Tibial nerve (tissue), 4 donors: Measurements from ENCODE around the gene RAB5A. TPM values are rescaled to one million over a fixed set of nuclear protein-coding genes. Genes with fewer than 3 reads are reported as not detected.

Experiments
- DNase-seq, 2 donors: peaks; one replicate each; pipeline ENCODE4 v3.0.0-alpha.2; 2019; ENCODE audit warnings: low spot score in 2 of 2
- H3K27ac ChIP-seq, 4 donors: fragments of 200-600 bp; sonication (generic) in 3 of 4; one replicate each; pipeline ENCODE4 v1.5.1; 2017 to 2019; ENCODE audit warnings: mild to moderate bottlenecking in 1 of 4
- H3K27me3 ChIP-seq, 2 donors: fragments of 200-600 bp; sonication (generic) in 1 of 2; one replicate each; pipeline versions ENCODE4 v1.5.1 to v1.6.0; 2017 to 2019
- H3K36me3 ChIP-seq, 3 donors: fragments of 200-600 bp; sonication (generic); one replicate each; pipeline ENCODE4 v1.5.1; 2018 to 2019
- H3K4me1 ChIP-seq, 4 donors: fragments of 200-600 bp; sonication (generic) in 3 of 4; one replicate each; pipeline ENCODE4 v1.5.1; 2017 to 2019
- H3K4me3 ChIP-seq, 4 donors: fragments of 200-600 bp; sonication (generic) in 3 of 4; one replicate each; pipeline ENCODE4 v1.5.1; 2017 to 2019; ENCODE audit warnings: mild to moderate bottlenecking in 1 of 4, moderate library complexity in 1 of 4
- H3K9me3 ChIP-seq, 4 donors: fragments of 200-600 bp; sonication (generic) in 3 of 4; one replicate each; pipeline ENCODE4 v1.5.1; 2017 to 2019
- CTCF ChIP-seq, 5 experiments: fragments of 200-600 bp in 3 of 5; fragments of 450-650 bp in 2 of 5; sonication (generic) in 3 of 5; IDR thresholded peaks; one replicate each; pipeline ENCODE4 v1.5.1; 2016 to 2019; ENCODE audit warnings: antibody characterized with exemption in 5 of 5, mild to moderate bottlenecking in 3 of 5, moderate library complexity in 2 of 5
- EP300 ChIP-seq, 2 donors: sonication (generic); formaldehyde crosslinking; IDR thresholded peaks; one replicate each; pipeline ENCODE4 v1.6.1; 2017; ENCODE audit warnings: antibody characterized with exemption in 2 of 2, mild to moderate bottlenecking in 1 of 2
- POLR2A ChIP-seq, 2 donors: fragments of 450-650 bp; IDR thresholded peaks; one replicate each; pipeline ENCODE4 v1.6.1; 2017; ENCODE audit warnings: antibody characterized with exemption in 2 of 2, mild to moderate bottlenecking in 2 of 2, moderate library complexity in 2 of 2
- WGBS, 2 donors: methylation state at CpG; one replicate each; pipeline ENCODE4 v1.1.5; 2018; 5-methylcytosine and 5-hydroxymethylcytosine counted together
- total RNA-seq, 4 donors: library from RNA; depleted of rRNA; stranded (reverse); fragments of >200 nt; gene quantifications; one replicate each; pipeline ENCODE4 v1.1.0, GENCODE V29; 2016

The RAB5A gene
- total RNA-seq, 4 donors from 2014 or later, result 47.7 to 83.0 (median 53.2) TPM

- no peaks in the 10 kb centered on the region for H3K4me1 ChIP-seq
- H3K36me3 ChIP-seq, result no peaks in the 10 kb centered on the region
- DNase-seq, result no peak
- 67 to 78% methylated on average over 7 of the region's 7 CpGs for WGBS, 2 donors
- H3K4me3 ChIP-seq, result no peak overlapping the region
- no peaks in the 10 kb centered on the region for H3K9me3 ChIP-seq
- TF ChIP-seq EP300 (IDR thresholded peaks at IDR 0.05), result no peak
- TF ChIP-seq CTCF (IDR thresholded peaks at IDR 0.05), result no peak
- TF ChIP-seq POLR2A (IDR thresholded peaks at IDR 0.05), result no peak
- no peak overlapping the region for H3K27ac ChIP-seq
- no peaks in the 10 kb centered on the region for H3K27me3 ChIP-seq
These were observed 9.2 kb upstream of the RAB5A start for GRCh38 chr3:19937459-19938294.

- Histone ChIP-seq H3K36me3 (no peaks in the 10 kb centered on the region), H3K27ac (no peak overlapping the region), H3K4me1 (no peaks in the 10 kb centered on the region), H3K4me3 (no peak overlapping the region), H3K9me3 (no peaks in the 10 kb centered on the region), H3K27me3 (no peaks in the 10 kb centered on the region)
- no peak for TF ChIP-seq EP300 (IDR thresholded peaks at IDR 0.05)
- no peak for TF ChIP-seq POLR2A (IDR thresholded peaks at IDR 0.05)
- no peak for TF ChIP-seq CTCF (IDR thresholded peaks at IDR 0.05)
- 84 to 87% methylated on average over 1 of the region's 1 CpG for WGBS, 2 donors
- DNase-seq, result no peak
These were observed 8.6 kb upstream of the RAB5A start for GRCh38 chr3:19938295-19938627.

- H3K27me3 ChIP-seq, result no peaks in the 10 kb centered on the region
- H3K9me3 ChIP-seq, result no peaks in the 10 kb centered on the region
- H3K4me1 ChIP-seq, result peaks cover 0 to under 1% (median 0%) of the 10 kb centered on the region in 4 donors
- TF ChIP-seq EP300 (IDR thresholded peaks at IDR 0.05) (no peak), CTCF (IDR thresholded peaks at IDR 0.05) (no peak), POLR2A (IDR thresholded peaks at IDR 0.05) (no peak)
- H3K36me3 ChIP-seq, result no peaks in the 10 kb centered on the region
- no peak for DNase-seq
- WGBS, 2 donors, result 91 to 95% methylated on average over 1 of the region's 1 CpG
- H3K4me3 ChIP-seq, result no peak overlapping the region
- H3K27ac ChIP-seq, result no peak overlapping the region
These were observed 6.3 kb upstream of the RAB5A start for GRCh38 chr3:19940643-19941042.

GRCh38 chr3:19945534-19945933 lies 1.4 kb upstream of the RAB5A start:
- no peak for DNase-seq
- peak overlapping the region in 1 of 4 donors; percentile 95 for H3K4me3 ChIP-seq

More at GRCh38 chr3:19945534-19945933, 1.4 kb upstream of the RAB5A start:
- H3K27me3 ChIP-seq, result no peaks in the 10 kb centered on the region
- TF ChIP-seq EP300 (IDR thresholded peaks at IDR 0.05), result no peak
- no peak for TF ChIP-seq POLR2A (IDR thresholded peaks at IDR 0.05)
- no peak for TF ChIP-seq CTCF (IDR thresholded peaks at IDR 0.05)
- H3K4me1 ChIP-seq, result peaks cover 0 to 33% (median 13%) of the 10 kb centered on the region in 4 donors
- H3K36me3 ChIP-seq, result peaks cover 0 to under 1% (median 0%) of the 10 kb centered on the region in 3 donors
- 95 to 97% methylated on average over 9 of the region's 9 CpGs for WGBS, 2 donors
- no peaks in the 10 kb centered on the region for H3K9me3 ChIP-seq
- peak overlapping the region in 1 of 4 donors; percentile 98 for H3K27ac ChIP-seq
